Colonic mucosa (tissue), 4 donors: ENCODE measurements around the gene WNT7B. TPM values are rescaled to one million over a fixed set of nuclear protein-coding genes. Genes with fewer than 3 reads are reported as not detected.

Source experiments
- DNase-seq: peaks from one replicate; pipeline ENCODE4 v3.0.0-alpha.2; 2020
- H3K27ac ChIP-seq: fragments of 200-600 bp; one replicate; pipeline ENCODE4 v1.8.0; 2021
- H3K27me3 ChIP-seq: fragments of 200-600 bp; one replicate; pipeline ENCODE4 v1.8.0; 2021
- H3K36me3 ChIP-seq: fragments of 200-600 bp; one replicate; pipeline ENCODE4 v1.8.0; 2021
- H3K4me1 ChIP-seq: fragments of 200-600 bp; one replicate; pipeline ENCODE4 v1.8.0; 2021; ENCODE audit warnings: mild to moderate bottlenecking
- H3K4me3 ChIP-seq: fragments of 200-600 bp; one replicate; pipeline ENCODE4 v1.8.0; 2021
- H3K9ac ChIP-seq, 2 donors: one replicate each; pipeline ENCODE4 v1.7.0; 2013; ENCODE audit warnings: control low read depth in 2 of 2, low read depth in 2 of 2, low read length in 2 of 2
- H3K9me3 ChIP-seq: fragments of 200-600 bp; one replicate; pipeline ENCODE4 v1.8.0; 2021
- CTCF ChIP-seq: fragments of 200-600 bp; IDR thresholded peaks from one replicate; pipeline ENCODE4 v1.8.0; 2022; ENCODE audit warnings: antibody characterized with exemption, mild to moderate bottlenecking
- intact Hi-C: fragments of 100-400 bp; cut with DNase I; formaldehyde crosslinking; loops from one replicate; pipeline ENCODE4 v1.14.1; 2022
- total RNA-seq, 2 donors: library from RNA; stranded (reverse); fragmentation: NEBNext Ultra II Directional in 1 of 2; extraction: Animal tissue kit (Norgen Biotek cat#: 25700) in 1 of 2; gene quantifications; one replicate each; pipeline ENCODE4 v1.2.1, GENCODE V29; 2021
- donor health status: healthy.
- donor health status: DM: no; HTN: no; CAD: no.
- donor health status: DM: no; HTN: no; CAD: no.

The WNT7B gene
- total RNA-seq, 2 donors from 2014 or later, result 0.12 TPM; not detected in 1

GRCh38 chr22:45991098-45991497 lies 14.1 kb upstream of the WNT7B start:
- no peak for DNase-seq
- no peak overlapping the region for H3K9ac ChIP-seq
- H3K4me3 ChIP-seq, result no peak overlapping the region
- no peak overlapping the region for H3K27ac ChIP-seq
- intact Hi-C loops, result loop anchor here (5.0 kb wide), 1 partner anchor 326 kb away; no protein-coding TSS in a partner anchor
- H3K36me3 ChIP-seq, result no peaks in the 10 kb centered on the region
- no peaks in the 10 kb centered on the region for H3K27me3 ChIP-seq
- no peaks in the 10 kb centered on the region for H3K9me3 ChIP-seq
- H3K4me1 ChIP-seq, result peaks cover 3% of the 10 kb centered on the region
- no peak for TF ChIP-seq CTCF

- Histone ChIP-seq H3K36me3 (no peaks in the 10 kb centered on the region), H3K9me3 (no peaks in the 10 kb centered on the region), H3K27ac (no peak overlapping the region), H3K4me1 (no peaks in the 10 kb centered on the region), H3K27me3 (no peaks in the 10 kb centered on the region), H3K4me3 (no peak overlapping the region), H3K9ac (no peak overlapping the region)
- DNase-seq, result no peak
- TF ChIP-seq CTCF, result no peak
- intact Hi-C loops, result no loop called here
Measured at GRCh38 chr22:45987136-45987861, 10.3 kb upstream of the WNT7B start.

GRCh38 chr22:45984316-45984916 lies 7.5 kb upstream of the WNT7B start:
- no peak for TF ChIP-seq CTCF
- Histone ChIP-seq H3K27me3 (no peaks in the 10 kb centered on the region), H3K36me3 (no peaks in the 10 kb centered on the region), H3K4me1 (no peaks in the 10 kb centered on the region), H3K9me3 (no peaks in the 10 kb centered on the region), H3K9ac (no peak overlapping the region), H3K27ac (no peak overlapping the region), H3K4me3 (no peak overlapping the region)
- intact Hi-C loops, result no loop called here
- DNase-seq, result no peak

- no peaks in the 10 kb centered on the region for H3K36me3 ChIP-seq
- no peak overlapping the region for H3K9ac ChIP-seq
- intact Hi-C loops, result no loop called here
- no peak for DNase-seq
- no peaks in the 10 kb centered on the region for H3K9me3 ChIP-seq
- no peaks in the 10 kb centered on the region for H3K4me1 ChIP-seq
- no peaks in the 10 kb centered on the region for H3K27me3 ChIP-seq
- TF ChIP-seq CTCF, result no peak
- H3K4me3 ChIP-seq, result no peak overlapping the region
- no peak overlapping the region for H3K27ac ChIP-seq
Measured at GRCh38 chr22:45983797-45984196, 6.8 kb upstream of the WNT7B start.

- H3K27me3 ChIP-seq, result peaks cover 24% of the 10 kb centered on the region
- no peak overlapping the region for H3K4me3 ChIP-seq
- intact Hi-C loops, result no loop called here
- no peak overlapping the region for H3K9ac ChIP-seq
- H3K36me3 ChIP-seq, result no peaks in the 10 kb centered on the region
- H3K4me1 ChIP-seq, result peaks cover 4% of the 10 kb centered on the region
- H3K27ac ChIP-seq, result no peak overlapping the region
- DNase-seq, result no peak
- H3K9me3 ChIP-seq, result no peaks in the 10 kb centered on the region
- TF ChIP-seq CTCF, result no peak
Measured at GRCh38 chr22:45980761-45981160, 3.8 kb upstream of the WNT7B start.
